Mesodermal cell (in vitro differentiated cells): ENCODE data around the gene LRCOL1.

Experiments
- H3K27ac ChIP-seq: 2 replicates; pipeline ENCODE4 v1.7.0; 2013; ENCODE audit warnings: mild to moderate bottlenecking, low read depth, low read length, moderate library complexity; ENCODE audit not compliant: severe bottlenecking
- H3K36me3 ChIP-seq: 2 replicates; pipeline ENCODE4 v1.7.1; 2013; ENCODE audit warnings: mild to moderate bottlenecking, low read length, moderate library complexity; ENCODE audit not compliant: control insufficient read depth, insufficient read depth
- H3K4me1 ChIP-seq: one replicate; pipeline ENCODE4 v1.7.1; 2013; ENCODE audit warnings: mild to moderate bottlenecking, low read length; ENCODE audit not compliant: insufficient read depth, control insufficient read depth, poor library complexity, severe bottlenecking
- H3K4me3 ChIP-seq: 2 replicates; pipeline ENCODE4 v1.7.0; 2013; ENCODE audit warnings: low read length, control low read depth, mild to moderate bottlenecking; ENCODE audit not compliant: insufficient read depth, poor library complexity, severe bottlenecking; ENCODE audit errors: extremely low read depth
- H3K9me3 ChIP-seq: 2 replicates; pipeline ENCODE4 v1.7.1; 2013; ENCODE audit warnings: mild to moderate bottlenecking, low read length, moderate library complexity; ENCODE audit not compliant: control insufficient read depth
- WGBS, 2 experiments: methylation state at CpG; one replicate each; pipeline ENCODE4 v1.1.5; 2013; ENCODE audit warnings: missing lambda C conversion rate in 2 of 2; ENCODE audit not compliant: insufficient coverage in 2 of 2; 5-methylcytosine and 5-hydroxymethylcytosine counted together

The LRCOL1 gene

GRCh38 chr12:132585177-132585576 lies 25.2 kb downstream of the LRCOL1 start:
- Histone ChIP-seq H3K4me3 (no peak overlapping the region), H3K27ac (no peak overlapping the region), H3K4me1 (peaks cover 4% of the 10 kb centered on the region), H3K36me3 (peaks cover 9% of the 10 kb centered on the region), H3K9me3 (peaks cover 3% of the 10 kb centered on the region)
- WGBS, 2 experiments = 76 to 79% methylated on average over 22 to 24 of the region's 24 CpGs

- Histone ChIP-seq H3K36me3 (peaks cover 9% of the 10 kb centered on the region), H3K9me3 (peaks cover 3% of the 10 kb centered on the region), H3K4me3 (no peak overlapping the region), H3K4me1 (peaks cover 4% of the 10 kb centered on the region), H3K27ac (no peak overlapping the region)
- WGBS, 2 experiments = 21 to 34% methylated on average over 3 to 9 of the region's 14 CpGs
Measured at GRCh38 chr12:132584429-132584828, 26.0 kb downstream of the LRCOL1 start.

- H3K27ac ChIP-seq = no peak overlapping the region
- 0 to 3% methylated on average over 6 to 8 of the region's 29 CpGs for WGBS, 2 experiments
- H3K4me3 ChIP-seq = no peak overlapping the region
- peaks cover 4% of the 10 kb centered on the region for H3K4me1 ChIP-seq
- H3K36me3 ChIP-seq = peaks cover 12% of the 10 kb centered on the region
- H3K9me3 ChIP-seq = no peaks in the 10 kb centered on the region
Measured at GRCh38 chr12:132583736-132584135, 26.6 kb downstream of the LRCOL1 start.

- Histone ChIP-seq H3K4me3 (no peak overlapping the region), H3K9me3 (no peaks in the 10 kb centered on the region), H3K36me3 (peaks cover 15% of the 10 kb centered on the region), H3K4me1 (peaks cover 4% of the 10 kb centered on the region), H3K27ac (no peak overlapping the region)
- WGBS, 2 experiments = 2 to 3% methylated on average over 31 to 38 of the region's 50 CpGs
Measured at GRCh38 chr12:132583411-132583710, 27.0 kb downstream of the LRCOL1 start.

GRCh38 chr12:132582582-132583410 lies 27.6 kb downstream of the LRCOL1 start:
- no peak overlapping the region for H3K4me3 ChIP-seq
- no peaks in the 10 kb centered on the region for H3K9me3 ChIP-seq
- H3K4me1 ChIP-seq = peaks cover 4% of the 10 kb centered on the region
- H3K36me3 ChIP-seq = peaks cover 20% of the 10 kb centered on the region
- no peak overlapping the region for H3K27ac ChIP-seq
- 4 to 6% methylated on average over 68 to 75 of the region's 89 CpGs for WGBS, 2 experiments

DNA sequence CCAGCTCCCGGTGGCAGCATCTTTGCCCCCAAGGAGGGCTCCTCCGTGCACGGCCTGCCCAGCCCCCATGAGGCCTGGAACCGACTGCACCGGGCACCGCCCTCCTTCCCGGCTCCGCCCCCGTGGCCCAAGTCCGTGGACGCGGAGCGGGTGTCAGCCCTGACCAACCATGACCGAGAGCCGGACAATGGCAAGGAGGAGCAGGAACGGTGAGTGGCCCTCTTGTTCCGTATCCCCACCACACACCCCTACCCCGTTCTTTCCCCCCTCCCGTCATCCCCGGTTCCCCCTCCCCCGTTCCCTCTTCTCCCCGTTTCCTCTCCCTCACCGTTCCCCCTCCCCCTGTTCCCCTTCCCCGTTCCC lies 28.3 kb downstream of the LRCOL1 start:
- peaks cover 4% of the 10 kb centered on the region for H3K4me1 ChIP-seq
- 10 to 13% methylated on average over 16 to 17 of the region's 24 CpGs for WGBS, 2 experiments
- no peak overlapping the region for H3K4me3 ChIP-seq
- H3K27ac ChIP-seq = no peak overlapping the region
- peaks cover 28% of the 10 kb centered on the region for H3K36me3 ChIP-seq
- no peaks in the 10 kb centered on the region for H3K9me3 ChIP-seq

GRCh38 chr12:132581348-132582057 lies 28.9 kb downstream of the LRCOL1 start:
- Histone ChIP-seq H3K4me3 (no peak overlapping the region), H3K4me1 (peaks cover 4% of the 10 kb centered on the region), H3K36me3 (peaks cover 33% of the 10 kb centered on the region), H3K27ac (no peak overlapping the region), H3K9me3 (no peaks in the 10 kb centered on the region)
- 64 to 83% methylated on average over 11 to 13 of the region's 17 CpGs for WGBS, 2 experiments

GRCh38 chr12:132580701-132581292 lies 29.6 kb downstream of the LRCOL1 start:
- H3K36me3 ChIP-seq = peaks cover 37% of the 10 kb centered on the region
- no peaks in the 10 kb centered on the region for H3K9me3 ChIP-seq
- no peak overlapping the region for H3K27ac ChIP-seq
- H3K4me1 ChIP-seq = peaks cover 4% of the 10 kb centered on the region
- H3K4me3 ChIP-seq = no peak overlapping the region
- 94 to 96% methylated on average over 8 to 10 of the region's 12 CpGs for WGBS, 2 experiments

- no peak overlapping the region for H3K27ac ChIP-seq
- H3K9me3 ChIP-seq = no peaks in the 10 kb centered on the region
- H3K4me3 ChIP-seq = no peak overlapping the region
- H3K4me1 ChIP-seq = peaks cover 4% of the 10 kb centered on the region
- WGBS, 2 experiments = 92 to 97% methylated on average over 7 to 9 of the region's 12 CpGs
- H3K36me3 ChIP-seq = peaks cover 45% of the 10 kb centered on the region
Measured at GRCh38 chr12:132579744-132580143, 30.6 kb downstream of the LRCOL1 start.

- H3K27ac ChIP-seq = no peak overlapping the region
- 95% methylated on average over 4 to 6 of the region's 11 CpGs for WGBS, 2 experiments
- H3K4me3 ChIP-seq = no peak overlapping the region
- H3K36me3 ChIP-seq = peaks cover 54% of the 10 kb centered on the region
- H3K9me3 ChIP-seq = no peaks in the 10 kb centered on the region
- peaks cover 4% of the 10 kb centered on the region for H3K4me1 ChIP-seq
Measured at GRCh38 chr12:132578826-132579225, 31.6 kb downstream of the LRCOL1 start.

GRCh38 chr12:132578118-132578517 lies 32.3 kb downstream of the LRCOL1 start:
- Histone ChIP-seq H3K4me1 (peaks cover 4% of the 10 kb centered on the region), H3K27ac (no peak overlapping the region), H3K36me3 (peaks cover 59% of the 10 kb centered on the region), H3K9me3 (no peaks in the 10 kb centered on the region), H3K4me3 (no peak overlapping the region)
- 91 to 99% methylated on average over 9 to 11 of the region's 11 CpGs for WGBS, 2 experiments
